Natural killer cell treated with Interleukin-12 subunit alpha and Interleukin-12 subunit beta and Interleukin-15 and Interleukin-18, amount 100 ng/mL, for 72 hours (primary cell): ENCODE measurements around the gene FYB1. TPM values are rescaled to one million over a fixed set of nuclear protein-coding genes. Genes with fewer than 3 reads are reported as not detected.

Source experiments
- ATAC-seq, 2 donors: fragments of 150-1000 bp; cut with Tn5 transposase in 1 of 2; sonication (Bioruptor Pico), chemical (Tn5 transposase) in 1 of 2; 2 replicates each; pipeline ENCODE4 v1.10.0; 2021
- DNase-seq: peaks from one replicate; pipeline ENCODE4 v3.0.0; 2022; ENCODE audit warnings: low spot score
- H3K27ac Mint-ChIP-seq, 2 donors: 1 replicate in 1 of 2; 2 replicates in 1 of 2; pipeline ENCODE4 v1.8.0; 2022; ENCODE audit warnings: mixed read lengths in 2 of 2, mild to moderate bottlenecking in 1 of 2, moderate library complexity in 1 of 2
- H3K27me3 Mint-ChIP-seq, 2 donors: 1 replicate in 1 of 2; 2 replicates in 1 of 2; pipeline ENCODE4 v1.8.0; 2022; ENCODE audit warnings: mixed read lengths in 2 of 2
- H3K36me3 Mint-ChIP-seq: one replicate; pipeline ENCODE4 v1.8.0; 2022; ENCODE audit warnings: mixed read lengths
- H3K4me1 Mint-ChIP-seq, 2 donors: 1 replicate in 1 of 2; 2 replicates in 1 of 2; pipeline ENCODE4 v1.8.0; 2022; ENCODE audit warnings: low read depth in 2 of 2, mixed read lengths in 2 of 2, mild to moderate bottlenecking in 1 of 2
- H3K4me3 Mint-ChIP-seq: one replicate; pipeline ENCODE4 v1.8.0; 2022; ENCODE audit warnings: mixed read lengths
- H3K9me3 Mint-ChIP-seq: 2 replicates; pipeline ENCODE4 v1.8.0; 2022; ENCODE audit warnings: mixed read lengths
- total RNA-seq, 2 donors: library from RNA; stranded (reverse); gene quantifications; one replicate each; pipeline ENCODE4 v1.2.3, GENCODE V29; 2022

FYB1 gene
- total RNA-seq, 2 donors from 2014 or later = 71.9 to 72.8 TPM

DNA sequence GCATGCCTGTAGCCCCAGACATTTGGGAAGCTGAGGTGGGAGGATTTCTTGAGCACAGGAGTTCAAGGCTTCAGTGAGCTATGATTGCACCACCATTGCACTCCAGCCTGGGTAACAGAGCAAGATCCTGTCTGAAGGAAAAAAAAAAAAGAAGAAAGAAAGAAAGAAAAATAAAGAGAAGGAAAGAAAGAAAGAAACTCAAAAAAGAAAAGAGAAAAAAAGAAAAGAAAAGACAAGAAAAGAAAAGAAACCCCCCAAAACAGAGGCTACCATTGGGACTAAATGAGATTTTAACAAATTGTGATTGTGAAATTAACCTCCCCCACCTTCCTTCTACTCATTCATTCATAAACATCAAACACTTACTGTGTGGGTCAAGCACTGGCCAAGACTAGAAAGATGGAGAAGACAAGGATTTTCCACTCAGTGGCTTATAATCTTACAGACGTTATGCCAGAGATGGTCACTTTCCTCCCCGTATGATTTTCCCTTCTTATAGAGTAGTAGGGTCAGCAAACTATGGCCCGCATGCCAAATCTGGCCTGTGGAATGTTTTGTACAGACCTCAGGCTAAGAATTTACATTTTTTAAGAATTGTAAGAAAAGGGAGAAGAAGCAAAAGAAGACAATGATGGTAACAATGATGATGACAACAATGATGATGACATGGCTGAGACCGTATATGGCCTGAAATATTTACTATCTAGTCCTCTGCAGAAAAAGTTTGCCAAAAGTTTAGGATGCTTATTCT lies 1.1 kb upstream of the FYB1 start:
- DNase-seq (no peak), ATAC-seq (no peak)
- H3K4me1 Mint-ChIP-seq = peaks cover 55 to 62% of the 10 kb centered on the region in 2 donors
- peak overlapping the region; percentile 45 to 78 for H3K27ac Mint-ChIP-seq
- no peaks in the 10 kb centered on the region for H3K36me3 Mint-ChIP-seq
- H3K27me3 Mint-ChIP-seq = no peaks in the 10 kb centered on the region
- no peaks in the 10 kb centered on the region for H3K9me3 Mint-ChIP-seq
- H3K4me3 Mint-ChIP-seq = no peak overlapping the region

DNA sequence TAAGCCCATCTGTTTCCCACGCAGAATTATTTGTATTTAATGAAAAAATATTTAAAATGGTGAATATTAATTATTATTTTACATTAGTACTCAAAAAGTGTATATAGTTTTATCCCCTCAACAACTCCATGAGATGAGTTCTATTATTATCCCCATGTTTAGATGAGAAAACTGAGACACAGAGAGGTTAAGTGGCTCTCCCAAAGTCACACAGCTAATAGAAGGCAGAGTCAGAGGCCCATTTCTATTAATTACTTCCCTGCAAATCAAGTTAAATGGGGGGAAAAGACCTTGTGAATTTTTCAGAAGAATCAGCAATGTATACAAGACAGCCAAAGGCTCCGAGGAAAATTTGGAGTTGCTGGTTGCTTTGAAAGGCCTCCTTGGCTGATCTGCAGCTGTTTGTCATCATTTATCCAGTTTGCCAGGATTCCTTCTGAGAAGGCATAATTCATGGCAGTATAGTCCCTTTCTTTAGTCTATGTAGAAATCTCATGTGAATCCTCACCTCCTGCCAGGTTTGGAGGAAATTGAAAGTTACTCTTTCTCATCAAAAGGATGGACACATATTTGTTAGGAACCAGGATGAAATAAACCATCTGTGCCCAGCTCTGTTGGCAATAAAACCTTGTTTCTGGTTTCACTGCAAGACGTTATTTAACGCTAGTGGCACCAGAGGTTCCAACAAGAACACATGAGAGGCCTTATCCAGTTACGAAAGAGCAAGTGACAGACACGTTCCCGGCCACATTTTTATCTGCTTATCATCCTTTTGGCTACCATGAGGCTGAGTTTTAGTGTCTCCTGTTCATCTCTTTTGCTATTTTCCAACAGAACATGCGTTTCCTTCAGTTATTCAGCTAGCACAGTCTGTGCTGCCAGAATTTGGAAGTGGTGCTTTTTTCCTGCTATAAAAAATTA lies 621 bp downstream of the FYB1 start:
- Mint-ChIP-seq H3K27ac (peak overlapping the region; percentile 45 to 78), H3K4me1 (peaks cover 60 to 67% of the 10 kb centered on the region in 2 donors)
- no peak for ATAC-seq

DNA sequence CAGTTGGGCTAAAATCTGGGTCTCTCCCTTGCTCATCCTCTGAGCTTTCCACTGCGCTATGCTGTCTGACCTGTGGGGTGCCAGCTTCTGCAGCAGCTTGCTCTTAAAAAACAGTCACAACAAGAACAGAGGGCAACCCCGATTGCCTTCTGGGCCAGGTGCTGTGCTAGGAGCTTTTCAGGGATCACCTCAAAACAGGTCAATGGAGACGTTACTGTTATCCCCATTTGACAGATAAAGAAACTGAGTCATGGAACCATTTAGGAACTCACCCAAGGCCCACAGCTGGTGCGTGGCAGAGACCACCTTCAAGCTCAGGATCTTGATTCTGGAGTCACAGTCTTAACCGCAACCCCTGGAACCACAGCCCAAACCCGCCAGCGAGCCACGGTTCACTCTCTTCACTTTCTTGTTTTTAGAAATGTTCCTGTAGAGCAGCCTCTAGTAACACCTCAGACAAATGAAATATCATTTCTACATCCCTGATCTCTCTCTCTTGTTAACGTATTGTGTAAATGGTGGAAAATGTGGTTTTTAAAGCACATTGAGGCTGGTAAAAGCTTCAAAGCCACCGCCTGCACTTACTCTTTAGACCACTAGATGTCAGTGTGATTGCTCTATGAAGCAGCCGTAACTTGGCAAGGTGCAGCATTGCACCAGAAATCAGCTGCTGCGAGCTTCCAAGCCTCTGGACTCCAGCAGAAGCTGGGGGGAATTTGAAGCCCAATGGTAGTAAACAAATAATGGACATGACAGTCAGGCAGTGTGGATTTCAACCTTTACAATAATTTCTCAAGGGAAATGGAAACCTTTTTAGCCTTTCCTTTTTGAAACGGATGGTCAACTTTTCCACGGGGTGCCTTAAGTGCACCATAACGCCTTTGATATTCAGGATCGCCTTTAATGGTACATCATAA lies 1.7 kb downstream of the FYB1 start:
- peaks cover 67 to 74% of the 10 kb centered on the region in 2 donors for H3K4me1 Mint-ChIP-seq
- DNase-seq = peak; percentile 84
- no peaks in the 10 kb centered on the region for H3K36me3 Mint-ChIP-seq
- no peaks in the 10 kb centered on the region for H3K27me3 Mint-ChIP-seq
- ATAC-seq = peak; percentile 80 to 85
- no peaks in the 10 kb centered on the region for H3K9me3 Mint-ChIP-seq
- H3K4me3 Mint-ChIP-seq = peak overlapping the region; percentile 62
- H3K27ac Mint-ChIP-seq = peak overlapping the region; percentile 82 to 99

More for the DNA sequence above, 621 bp downstream of the FYB1 start:
- Mint-ChIP-seq H3K9me3 (no peaks in the 10 kb centered on the region), H3K36me3 (no peaks in the 10 kb centered on the region), H3K4me3 (peak overlapping the region; percentile 47), H3K27me3 (no peaks in the 10 kb centered on the region)
- no peak for DNase-seq

DNA sequence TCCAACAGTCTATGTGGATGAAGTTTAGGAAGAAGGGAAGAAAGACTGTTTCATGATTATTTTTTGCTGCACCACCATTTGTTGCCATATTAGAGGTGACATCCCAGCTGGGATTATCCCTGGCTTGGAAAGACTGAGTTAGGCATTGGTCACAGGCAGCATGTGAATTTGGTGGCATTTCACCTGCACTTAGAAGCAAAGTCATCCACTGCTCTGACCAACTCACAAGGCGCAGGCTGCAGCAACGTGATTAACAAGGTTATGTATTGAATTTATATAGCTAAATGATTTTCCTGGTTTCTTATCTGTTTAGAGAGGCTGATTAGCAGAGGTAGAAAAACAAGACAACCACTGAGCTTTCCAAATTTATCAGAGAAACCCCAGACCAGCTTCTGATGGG lies 2.7 kb downstream of the FYB1 start:
- Mint-ChIP-seq H3K9me3 (no peaks in the 10 kb centered on the region), H3K27ac (peak overlapping the region; percentile 82 to 99), H3K4me3 (peak overlapping the region; percentile 62), H3K27me3 (no peaks in the 10 kb centered on the region), H3K4me1 (peaks cover 74 to 77% of the 10 kb centered on the region in 2 donors), H3K36me3 (peaks cover 1% of the 10 kb centered on the region)
- ATAC-seq = no peak
- DNase-seq = no peak

DNA sequence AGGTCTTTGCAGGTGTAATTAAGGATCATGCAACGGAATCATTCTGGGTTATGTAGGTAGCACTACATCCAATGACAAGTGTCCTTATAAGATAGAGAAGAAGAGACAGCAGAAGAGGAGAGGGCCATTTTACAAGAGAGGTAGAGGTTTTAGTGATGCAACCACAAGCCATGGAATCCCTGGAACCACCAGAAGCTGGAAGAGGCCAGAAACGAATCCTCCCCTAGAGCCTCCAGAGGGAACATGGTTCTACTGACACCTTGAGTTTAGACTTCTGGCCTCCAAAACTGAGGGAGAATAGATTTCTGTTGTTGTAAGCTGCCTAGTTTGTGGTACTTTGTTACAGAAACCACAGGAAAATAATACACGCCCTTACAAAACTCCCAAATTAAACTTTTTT lies 3.5 kb downstream of the FYB1 start:
- Mint-ChIP-seq H3K9me3 (no peaks in the 10 kb centered on the region), H3K4me3 (peak overlapping the region; percentile 55), H3K27ac (peak overlapping the region; percentile 98 to 99), H3K36me3 (peaks cover 5% of the 10 kb centered on the region), H3K4me1 (peaks cover 74 to 82% of the 10 kb centered on the region in 2 donors), H3K27me3 (no peaks in the 10 kb centered on the region)
- DNase-seq (no peak), ATAC-seq (no peak)

DNA sequence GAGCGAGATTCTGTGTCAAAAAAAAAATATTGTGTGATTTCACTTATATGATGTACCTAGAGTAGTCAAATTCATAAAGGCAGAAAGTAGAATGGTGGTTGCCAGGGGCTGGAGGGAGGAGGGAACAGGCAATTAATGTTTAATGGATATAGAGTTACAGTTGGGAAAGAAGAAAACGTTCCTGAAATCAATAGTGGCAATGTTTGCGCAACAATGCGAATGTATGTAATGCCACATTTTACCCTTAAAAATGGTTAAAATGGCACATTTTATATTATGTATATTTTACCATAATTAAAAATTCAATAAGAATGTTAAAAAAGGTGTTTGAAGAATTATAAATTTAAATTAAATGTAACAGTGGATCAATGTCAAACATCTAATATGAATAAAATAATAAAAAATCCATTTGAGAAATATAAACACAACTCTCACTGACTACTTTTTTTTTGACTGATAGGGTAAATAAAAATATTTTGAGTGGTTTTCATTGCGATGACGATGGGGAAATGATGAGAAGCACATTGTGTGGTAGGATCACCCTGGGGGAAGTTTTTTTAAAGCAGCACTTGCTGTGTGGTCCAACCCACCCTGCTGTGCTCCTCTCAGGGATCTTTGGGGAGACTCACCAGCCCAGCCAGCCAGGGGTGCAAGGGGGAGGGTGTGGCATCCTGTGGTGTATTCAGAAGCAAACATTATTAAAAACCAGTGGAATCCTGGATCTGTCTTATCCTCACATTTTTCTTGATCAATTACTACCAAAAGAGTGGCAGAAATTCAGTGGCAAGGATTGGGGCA lies 4.3 kb downstream of the FYB1 start:
- DNase-seq (no peak), ATAC-seq (no peak)
- Mint-ChIP-seq H3K4me1 (peaks cover 76 to 87% of the 10 kb centered on the region in 2 donors), H3K9me3 (no peaks in the 10 kb centered on the region), H3K27me3 (no peaks in the 10 kb centered on the region), H3K27ac (peak overlapping the region; percentile 98 to 99), H3K4me3 (peak overlapping the region; percentile 55), H3K36me3 (peaks cover 5% of the 10 kb centered on the region)

DNA sequence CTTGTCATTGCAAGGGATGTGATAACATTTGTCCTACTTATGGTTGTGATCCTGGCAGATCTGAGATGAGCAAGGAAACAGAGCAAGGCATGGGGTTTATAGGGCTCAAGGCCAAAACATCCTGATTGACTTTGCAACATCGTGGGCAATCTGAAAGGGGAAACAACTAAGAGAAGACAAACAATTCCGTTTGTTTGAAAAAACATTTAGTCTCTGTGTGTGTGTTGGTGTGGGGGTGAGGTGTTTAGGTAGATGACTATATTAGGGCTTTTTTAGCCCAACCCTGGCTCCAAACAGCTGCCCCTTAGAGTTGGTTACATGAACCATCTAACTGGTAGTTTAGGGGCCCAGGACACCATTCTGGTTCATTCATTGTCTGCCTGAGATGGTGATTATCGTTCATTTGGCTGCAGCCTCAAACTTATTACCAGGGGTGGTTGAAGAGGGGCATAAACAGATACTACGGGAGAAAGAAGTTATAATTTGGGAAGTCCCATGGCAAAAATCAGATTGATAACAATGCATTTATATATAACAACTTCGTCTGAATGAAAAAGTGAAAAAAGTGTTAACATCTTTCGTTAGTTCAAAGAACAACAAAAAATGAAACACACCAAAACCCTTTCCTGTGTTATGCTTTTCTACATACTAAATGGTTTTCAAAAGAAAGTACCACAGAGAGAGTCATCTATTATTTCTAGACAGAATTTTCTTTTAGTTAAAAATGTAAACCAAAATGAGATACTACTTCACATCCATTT lies 5.7 kb downstream of the FYB1 start:
- Mint-ChIP-seq H3K36me3 (peaks cover 5% of the 10 kb centered on the region), H3K27me3 (no peaks in the 10 kb centered on the region), H3K4me3 (peak overlapping the region; percentile 93), H3K27ac (peak overlapping the region; percentile 98 to 99), H3K9me3 (no peaks in the 10 kb centered on the region), H3K4me1 (peaks cover 74 to 87% of the 10 kb centered on the region in 2 donors)
- DNase-seq (no peak), ATAC-seq (no peak)

DNA sequence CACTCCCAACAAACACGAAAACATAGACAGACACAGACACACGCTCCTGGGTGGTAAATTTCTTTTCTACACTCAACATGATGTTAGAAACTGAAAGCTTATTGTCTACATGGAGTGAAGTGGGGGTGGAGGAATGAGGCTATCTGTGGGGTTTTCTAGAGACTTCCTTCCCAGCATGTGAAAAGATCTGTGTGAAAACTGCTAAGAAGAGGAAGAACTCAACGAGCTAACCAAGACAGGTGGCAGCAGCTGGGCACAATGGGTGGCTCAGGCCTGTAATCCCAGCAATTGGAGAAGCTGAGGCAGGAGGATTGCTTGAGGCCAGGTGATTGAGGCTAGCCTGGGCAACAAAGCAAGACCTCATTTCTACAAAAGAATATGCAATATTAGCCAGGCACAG lies 7.6 kb downstream of the FYB1 start:
- H3K36me3 Mint-ChIP-seq = peaks cover 5% of the 10 kb centered on the region
- H3K27ac Mint-ChIP-seq = peak overlapping the region; percentile 98 to 99
- peaks cover under 1% of the 10 kb centered on the region for H3K9me3 Mint-ChIP-seq
- peak; percentile 68 for DNase-seq
- peak overlapping the region; percentile 93 for H3K4me3 Mint-ChIP-seq
- ATAC-seq = peak; percentile 63 to 79
- peaks cover 77 to 93% of the 10 kb centered on the region in 2 donors for H3K4me1 Mint-ChIP-seq
- no peaks in the 10 kb centered on the region for H3K27me3 Mint-ChIP-seq

DNA sequence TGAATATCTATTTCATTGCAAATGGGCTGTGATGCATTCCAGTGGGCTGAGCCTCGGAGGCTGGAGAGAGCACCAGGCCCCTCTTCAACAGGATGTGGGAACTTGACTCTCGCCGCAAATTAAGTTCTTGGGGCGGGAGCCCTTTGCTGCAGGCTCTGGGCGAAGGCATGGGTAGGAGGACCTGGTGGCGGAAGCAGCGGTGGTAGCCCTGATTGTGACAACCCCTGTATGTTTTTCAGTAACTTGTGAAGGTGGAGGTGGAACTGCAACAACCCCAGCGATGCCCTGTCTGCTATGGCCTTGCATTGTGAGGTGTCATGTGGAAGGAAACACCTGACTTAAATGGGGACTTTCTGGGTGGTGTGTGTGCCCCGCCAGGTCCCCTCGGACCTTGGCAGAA lies 9.4 kb downstream of the FYB1 start:
- peak; percentile 89 for DNase-seq
- ATAC-seq = peak; percentile 88 to 90
- Mint-ChIP-seq H3K36me3 (peaks cover 5% of the 10 kb centered on the region), H3K4me3 (peak overlapping the region; percentile 93), H3K9me3 (peaks cover 2% of the 10 kb centered on the region), H3K4me1 (peaks cover 72 to 86% of the 10 kb centered on the region in 2 donors), H3K27ac (peak overlapping the region; percentile 98 to 99), H3K27me3 (no peaks in the 10 kb centered on the region)

DNA sequence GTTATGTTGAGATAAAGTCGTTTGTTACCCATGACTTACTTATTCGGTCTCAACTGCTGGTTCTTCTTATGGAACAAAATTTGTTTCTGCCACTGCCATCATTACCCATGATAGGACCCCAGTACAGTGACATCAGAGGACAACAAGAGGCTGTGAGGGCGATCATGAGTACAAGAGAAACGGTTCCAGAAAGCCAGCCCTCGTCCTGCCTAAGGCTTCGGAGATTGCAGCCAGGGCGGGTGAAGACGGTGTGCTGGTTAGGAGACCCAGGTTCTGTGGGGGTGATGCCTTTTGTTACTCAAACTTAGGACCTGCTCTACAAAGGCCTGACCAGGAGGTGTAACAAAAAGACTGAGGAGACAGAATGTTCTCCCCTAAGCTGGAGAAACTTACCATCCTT lies 10.9 kb downstream of the FYB1 start:
- Mint-ChIP-seq H3K27me3 (no peaks in the 10 kb centered on the region), H3K4me1 (peaks cover 72 to 87% of the 10 kb centered on the region in 2 donors), H3K36me3 (peaks cover 5% of the 10 kb centered on the region), H3K27ac (peak overlapping the region; percentile 98 to 99), H3K9me3 (peaks cover 2% of the 10 kb centered on the region), H3K4me3 (peak overlapping the region; percentile 93)
- ATAC-seq (no peak), DNase-seq (no peak)

DNA sequence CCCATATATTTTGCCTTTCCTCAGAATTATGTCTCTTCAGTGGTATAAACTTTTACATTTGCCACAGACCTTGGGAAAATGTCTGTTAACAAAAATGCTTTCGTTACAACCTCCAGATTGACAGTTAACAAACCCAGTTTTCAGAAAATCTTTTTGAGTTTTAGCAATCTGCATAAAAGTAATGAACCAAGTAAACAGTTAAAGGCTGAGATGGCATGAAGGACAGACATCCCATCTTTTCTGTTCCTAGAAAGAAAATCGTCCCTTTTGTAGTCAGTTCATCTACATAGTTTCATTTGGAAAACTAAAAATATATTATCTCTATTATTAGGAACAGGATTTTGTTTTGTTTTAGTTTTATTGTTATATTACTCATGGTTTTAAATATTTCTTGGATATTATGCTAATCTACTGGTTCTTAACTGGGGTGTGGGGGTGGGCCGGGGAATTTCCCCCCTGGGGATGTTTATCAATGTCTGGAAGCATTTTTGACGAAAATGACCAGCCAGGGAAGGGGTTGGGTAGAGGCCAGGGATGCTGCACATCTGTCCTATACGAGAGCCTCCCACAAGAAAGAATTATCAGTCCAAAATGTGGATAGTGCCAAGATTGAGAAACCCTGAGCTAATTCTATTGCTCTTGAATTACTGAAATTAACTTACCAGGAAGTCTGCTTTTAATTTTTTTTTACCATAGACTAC lies 11.9 kb downstream of the FYB1 start:
- H3K36me3 Mint-ChIP-seq = peaks cover 5% of the 10 kb centered on the region
- no peak for DNase-seq
- peaks cover 70 to 86% of the 10 kb centered on the region in 2 donors for H3K4me1 Mint-ChIP-seq
- ATAC-seq = no peak
- H3K27ac Mint-ChIP-seq = peak overlapping the region; percentile 98 to 99
- peaks cover 2% of the 10 kb centered on the region for H3K9me3 Mint-ChIP-seq
- peak overlapping the region; percentile 93 for H3K4me3 Mint-ChIP-seq
- no peaks in the 10 kb centered on the region for H3K27me3 Mint-ChIP-seq
